NK-92 (cell line): ENCODE results near the gene TTLL12.

Source experiments
- DNase-seq: peaks from one replicate; lab custom pipeline; 2025; ENCODE audit not compliant: unreplicated experiment; lab: John Stamatoyannopoulos, UW

Gene TTLL12

DNA sequence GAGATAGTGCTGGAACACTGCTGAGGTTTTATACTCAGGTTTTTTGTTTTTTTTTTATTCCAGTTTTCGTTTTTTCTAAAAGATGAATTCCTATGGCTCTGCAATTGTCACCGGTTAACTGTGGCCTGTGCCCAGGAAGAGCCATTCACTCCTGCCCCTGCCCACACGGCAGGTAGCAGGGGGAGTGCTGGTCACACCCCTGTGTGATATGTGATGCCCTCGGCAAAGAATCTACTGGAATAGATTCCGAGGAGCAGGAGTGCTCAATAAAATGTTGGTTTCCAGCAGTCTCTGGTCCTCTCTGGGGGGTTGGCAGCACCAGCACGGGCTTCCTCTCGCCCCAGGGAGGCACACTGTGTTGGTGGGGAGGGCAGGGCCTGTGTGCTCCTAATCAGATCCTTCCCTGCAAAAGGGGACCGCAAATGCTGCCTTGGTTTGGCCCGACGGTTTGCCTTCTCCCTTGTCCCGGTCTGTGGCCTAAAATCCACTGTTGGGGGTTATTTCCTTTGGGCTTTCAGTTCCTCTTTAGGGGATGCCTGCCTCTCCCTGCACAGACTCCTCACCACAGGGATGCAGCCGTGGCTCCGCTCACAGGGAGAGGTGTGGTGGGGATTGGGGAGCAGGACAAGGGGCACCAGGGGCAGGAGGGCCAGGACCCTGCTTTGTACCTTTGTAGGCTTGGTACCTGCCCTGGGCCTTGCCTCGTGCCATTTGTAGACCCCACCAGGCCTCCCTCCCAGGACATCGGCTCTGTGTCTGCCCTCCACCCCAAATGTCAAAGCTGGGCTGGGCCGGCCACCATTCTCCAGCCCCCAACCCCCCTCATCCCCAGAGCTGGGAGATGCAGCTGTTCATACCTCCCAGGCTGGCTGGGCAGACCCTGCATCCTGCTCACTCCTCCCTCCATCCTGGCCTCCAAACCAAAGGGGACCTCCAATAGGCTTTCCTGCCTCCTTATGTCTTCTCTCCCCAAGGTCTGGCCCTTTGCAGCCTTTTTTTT is 57.2 kb downstream of the TTLL12 start:
- no peak for DNase-seq

DNA sequence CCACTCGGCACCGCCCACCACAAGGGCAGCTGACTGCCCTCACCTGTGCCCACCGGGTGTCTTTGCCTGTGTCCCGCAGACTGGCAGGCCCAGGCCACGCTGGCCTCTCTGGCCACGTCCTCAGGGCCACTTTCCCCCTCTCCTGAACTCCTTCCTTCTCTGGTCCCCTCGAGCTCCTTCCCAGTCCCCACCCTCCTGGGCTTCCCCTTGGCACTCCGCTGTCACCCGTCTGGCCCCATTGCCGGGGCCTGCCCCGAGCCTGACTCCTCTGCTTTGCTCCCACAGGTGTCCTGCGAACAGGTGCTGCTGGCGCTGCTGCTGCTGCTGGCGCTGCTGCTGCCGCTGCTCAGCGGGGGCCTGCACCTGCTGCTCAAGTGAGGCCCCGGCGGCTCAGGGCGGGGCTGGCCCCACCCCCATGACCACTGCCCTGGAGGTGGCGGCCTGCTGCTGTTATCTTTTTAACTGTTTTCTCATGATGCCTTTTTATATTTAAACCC is 58.0 kb downstream of the TTLL12 start:
- no peak for DNase-seq

DNA sequence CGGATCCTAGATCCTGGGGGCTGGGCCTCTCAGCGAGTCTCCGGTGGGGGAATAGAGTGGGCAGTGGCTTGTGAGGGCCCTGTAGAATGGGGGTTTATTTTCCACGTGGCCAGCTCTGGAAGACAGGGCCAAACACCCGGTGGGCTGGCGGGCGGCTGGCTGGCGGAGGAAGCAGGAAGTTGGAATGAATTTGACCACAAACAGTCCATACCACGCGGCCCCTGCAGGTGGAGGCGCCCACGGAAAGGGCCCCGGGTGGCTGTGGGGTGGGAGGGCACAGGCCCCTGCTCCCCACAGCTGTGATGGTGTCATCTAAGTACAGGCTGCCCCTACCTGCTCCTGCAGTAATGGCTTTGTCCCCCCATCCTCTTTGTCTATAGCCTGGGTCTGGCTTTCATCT is 58.8 kb downstream of the TTLL12 start:
- no peak for DNase-seq

DNA sequence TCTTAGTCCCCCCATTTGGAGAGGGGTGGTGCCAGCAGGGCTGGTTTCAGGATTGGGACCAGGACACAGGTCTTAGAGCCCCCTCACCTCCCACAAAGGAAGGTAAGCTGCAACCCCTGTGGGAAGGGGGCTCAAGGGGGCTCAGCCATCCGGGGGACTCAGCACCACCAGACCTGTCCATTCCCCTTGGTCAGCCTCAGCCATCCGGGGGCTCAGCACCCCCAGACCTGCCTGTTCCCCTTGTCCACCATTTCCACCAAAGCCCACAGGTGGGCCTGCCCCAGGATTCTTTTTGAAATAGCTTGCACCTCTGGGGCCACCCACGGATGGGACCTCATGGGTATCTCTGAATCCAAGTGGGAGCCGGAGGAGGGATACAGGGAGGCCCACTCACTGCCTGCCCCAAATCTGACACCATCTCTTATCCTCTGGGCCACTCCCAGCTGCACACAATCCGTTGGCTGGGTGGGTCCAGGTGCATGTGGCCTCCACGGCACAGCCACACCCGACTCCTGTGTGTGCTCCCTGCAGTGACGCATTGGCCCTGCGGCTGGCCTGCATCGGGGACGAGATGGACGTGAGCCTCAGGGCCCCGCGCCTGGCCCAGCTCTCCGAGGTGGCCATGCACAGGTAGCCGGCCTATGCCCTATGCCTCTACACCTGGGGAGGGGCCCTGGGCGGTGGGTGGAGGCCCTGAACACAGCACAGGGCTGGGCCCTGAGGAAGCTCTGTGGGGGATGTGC is 59.6 kb downstream of the TTLL12 start:
- no peak for DNase-seq

DNA sequence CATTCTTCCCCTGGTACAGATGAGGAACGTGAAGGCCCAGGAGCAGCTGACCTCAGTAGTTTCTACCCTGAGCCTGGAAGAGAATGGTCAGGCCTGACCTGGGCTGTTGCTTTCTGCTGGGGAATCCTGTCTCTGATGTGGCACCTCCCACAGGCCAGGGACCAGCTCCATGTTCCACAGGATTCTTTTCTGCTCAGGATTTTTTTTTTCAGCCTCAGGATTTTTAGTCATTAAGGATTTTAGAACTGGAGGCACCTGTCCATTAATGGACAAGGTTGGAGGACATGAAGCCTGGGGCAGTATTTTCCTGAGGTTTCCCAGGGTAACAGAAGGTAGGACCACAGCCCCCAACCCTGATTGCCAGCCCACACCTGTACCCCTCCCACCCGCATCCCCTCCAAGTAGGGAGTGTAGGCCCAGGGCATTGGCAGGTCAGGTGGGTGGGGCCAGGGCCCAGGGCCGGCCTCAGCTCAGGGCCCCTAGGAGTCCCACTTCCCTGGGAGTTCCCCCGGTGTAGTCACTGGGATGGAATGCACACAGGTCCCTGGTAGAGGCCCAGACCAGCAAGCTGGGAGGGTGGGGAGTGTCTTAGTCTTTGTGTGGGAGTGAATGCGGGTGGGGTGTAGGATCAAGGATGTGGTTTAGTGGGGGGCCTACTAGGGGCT is 60.3 kb downstream of the TTLL12 start:
- no peak for DNase-seq

DNA sequence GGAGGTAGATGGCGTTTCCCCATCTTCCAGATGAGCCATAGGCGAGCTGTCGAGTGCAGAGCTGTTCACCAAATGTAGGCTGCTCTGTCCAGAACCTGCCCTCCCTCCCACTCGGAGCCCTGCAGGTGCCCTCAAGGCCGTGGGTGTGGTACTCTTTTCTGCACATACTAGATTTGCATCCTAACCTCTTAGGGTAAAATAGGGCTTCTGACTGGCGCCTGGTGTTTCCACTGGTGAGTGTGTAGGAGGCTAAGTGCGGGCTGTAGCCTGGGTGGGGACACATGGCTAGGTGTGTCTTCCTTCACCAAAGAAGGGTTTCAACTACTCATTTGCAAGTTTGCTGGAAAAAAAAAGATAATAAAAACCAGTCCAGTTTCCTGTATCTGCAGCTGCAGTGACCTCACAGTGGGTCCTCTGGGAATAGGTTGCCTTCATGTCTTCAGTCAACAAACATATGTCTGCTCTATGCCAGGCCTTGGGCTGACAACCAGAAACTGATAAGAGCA is 67.9 kb downstream of the TTLL12 start:
- DNase-seq: no peak

DNA sequence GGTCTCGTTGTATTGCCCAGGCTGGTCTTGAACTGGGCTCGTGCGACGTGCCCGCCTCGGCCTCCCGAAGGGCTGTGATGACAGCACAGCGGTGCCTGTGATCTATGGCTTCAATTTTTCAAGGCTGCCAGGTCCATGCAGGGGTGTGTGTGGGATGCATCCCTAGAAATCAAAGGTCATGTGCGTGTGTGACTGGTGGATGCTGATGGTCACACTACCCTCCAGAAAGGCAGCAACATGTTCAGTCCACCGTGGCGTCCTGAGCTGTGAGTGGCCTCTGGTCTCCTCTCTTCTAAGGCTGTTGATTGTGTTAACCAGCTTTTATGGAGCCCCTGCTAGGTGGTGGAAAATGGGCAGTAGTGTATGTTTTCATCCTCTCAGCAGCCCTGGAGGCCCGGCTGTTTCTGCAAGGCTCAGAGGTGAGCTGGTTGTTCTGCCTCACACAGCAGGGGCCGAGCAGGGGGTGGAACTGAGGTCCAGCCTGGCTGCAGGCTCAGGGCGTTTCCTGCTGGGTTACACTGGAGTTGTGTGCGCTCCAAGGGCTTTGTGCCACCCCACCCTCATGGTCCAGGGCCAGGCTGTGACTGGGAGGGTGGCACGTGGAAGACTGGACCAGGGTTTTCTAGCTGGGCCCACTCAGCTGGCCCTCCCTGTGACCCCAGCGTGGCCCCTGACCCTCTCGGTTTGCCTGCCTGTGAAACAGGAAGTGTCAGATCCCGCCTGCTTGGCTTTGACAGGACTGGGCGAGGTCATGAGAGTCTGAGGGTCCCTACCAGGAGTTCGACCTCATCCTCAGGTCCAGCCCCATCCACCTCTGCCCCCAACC is 68.7 kb downstream of the TTLL12 start:
- DNase-seq: no peak

DNA sequence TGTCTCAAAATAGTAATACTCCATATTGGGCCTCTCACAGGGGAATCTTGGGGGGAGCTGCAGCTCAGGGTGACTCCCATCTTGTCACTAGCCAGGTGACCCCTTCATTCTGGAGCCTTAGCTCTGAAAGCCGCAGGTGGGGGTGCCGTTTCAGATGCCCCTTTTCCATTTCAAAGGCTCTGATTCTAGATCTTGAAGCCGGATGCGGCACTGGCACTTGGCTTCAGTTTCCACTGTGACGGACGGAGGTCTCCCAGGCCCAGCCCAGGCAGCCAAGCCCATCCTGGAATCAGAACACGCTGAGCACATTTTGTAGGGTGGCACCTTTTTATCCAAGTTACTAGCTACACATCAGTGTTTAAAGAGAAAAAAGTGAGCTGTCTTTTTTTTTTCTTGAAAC is 70.0 kb downstream of the TTLL12 start:
- DNase-seq: no peak
